ENCODE results near the gene ARMC2. TPM values are rescaled to one million over a fixed set of nuclear protein-coding genes. Genes with fewer than 3 reads are reported as not detected.
"Not testable (repeated sequence)": the region's sequence is repeated elsewhere in the genome, so short reads cannot be mapped to it uniquely, and the experiment has no call there.

Gene ARMC2
- total RNA-seq, 1 experiment from 2014 or later, result 1.8 TPM

GRCh38 chr6:108952776-108953486 lies 104.7 kb downstream of the ARMC2 start:
- Histone ChIP-seq H3K4me3 (no peak overlapping the region), H3K27me3 (no peaks in the 10 kb centered on the region), H3K36me3 (no peaks in the 10 kb centered on the region), H3K9me3 (no peaks in the 10 kb centered on the region)
- no peak for DNase-seq

DNA sequence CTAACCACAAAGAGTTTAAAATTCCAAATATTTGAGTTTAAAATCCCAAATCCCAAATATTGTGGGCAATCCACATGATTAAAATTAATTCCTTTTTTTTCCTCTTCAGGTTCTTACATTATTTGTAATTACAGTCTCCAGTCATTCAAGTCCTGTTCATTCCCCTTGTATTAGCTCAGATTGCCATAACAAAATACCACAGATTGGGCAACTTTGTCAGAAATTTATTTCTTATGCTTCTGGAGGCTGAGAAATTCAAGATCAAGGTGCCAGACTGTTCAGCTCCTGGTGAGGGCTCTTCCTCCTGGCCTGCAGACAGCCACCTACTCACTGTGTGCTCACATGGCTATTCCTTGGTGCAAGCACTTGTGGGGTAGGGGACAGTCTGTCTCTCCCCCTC lies 105.5 kb downstream of the ARMC2 start:
- Histone ChIP-seq H3K27me3 (no peaks in the 10 kb centered on the region), H3K4me3 (no peak overlapping the region), H3K9me3 (no peaks in the 10 kb centered on the region), H3K36me3 (no peaks in the 10 kb centered on the region)
- DNase-seq, result no peak

GRCh38 chr6:108955329-108955949 lies 107.2 kb downstream of the ARMC2 start:
- Histone ChIP-seq H3K9me3 (no peaks in the 10 kb centered on the region), H3K36me3 (no peaks in the 10 kb centered on the region), H3K4me3 (no peak overlapping the region), H3K27me3 (no peaks in the 10 kb centered on the region)
- no peak for DNase-seq

DNA sequence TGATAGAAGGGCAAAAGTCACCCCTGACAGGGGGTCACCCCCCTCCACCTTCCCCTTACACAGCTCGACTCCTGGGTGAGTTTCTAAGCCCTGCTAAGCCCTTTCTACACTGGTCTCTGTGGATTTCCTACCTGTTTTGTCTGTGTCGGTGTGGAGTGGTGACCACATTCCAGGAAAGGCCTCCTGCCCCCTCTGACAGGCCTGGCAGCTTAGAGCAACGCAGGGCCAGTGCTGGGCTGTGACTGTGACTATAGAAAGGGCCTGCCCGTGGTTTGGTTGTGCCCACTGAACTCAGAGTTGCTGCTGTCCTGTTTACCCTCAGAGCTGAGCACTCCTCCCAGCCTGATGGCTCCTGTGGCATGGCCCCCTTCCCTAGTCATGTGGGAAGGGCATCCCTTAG lies 109.0 kb downstream of the ARMC2 start:
- no peak for DNase-seq
- no peak overlapping the region for H3K4me3 ChIP-seq
- no peaks in the 10 kb centered on the region for H3K36me3 ChIP-seq
- H3K9me3 ChIP-seq, result no peaks in the 10 kb centered on the region
- no peaks in the 10 kb centered on the region for H3K27me3 ChIP-seq

DNA sequence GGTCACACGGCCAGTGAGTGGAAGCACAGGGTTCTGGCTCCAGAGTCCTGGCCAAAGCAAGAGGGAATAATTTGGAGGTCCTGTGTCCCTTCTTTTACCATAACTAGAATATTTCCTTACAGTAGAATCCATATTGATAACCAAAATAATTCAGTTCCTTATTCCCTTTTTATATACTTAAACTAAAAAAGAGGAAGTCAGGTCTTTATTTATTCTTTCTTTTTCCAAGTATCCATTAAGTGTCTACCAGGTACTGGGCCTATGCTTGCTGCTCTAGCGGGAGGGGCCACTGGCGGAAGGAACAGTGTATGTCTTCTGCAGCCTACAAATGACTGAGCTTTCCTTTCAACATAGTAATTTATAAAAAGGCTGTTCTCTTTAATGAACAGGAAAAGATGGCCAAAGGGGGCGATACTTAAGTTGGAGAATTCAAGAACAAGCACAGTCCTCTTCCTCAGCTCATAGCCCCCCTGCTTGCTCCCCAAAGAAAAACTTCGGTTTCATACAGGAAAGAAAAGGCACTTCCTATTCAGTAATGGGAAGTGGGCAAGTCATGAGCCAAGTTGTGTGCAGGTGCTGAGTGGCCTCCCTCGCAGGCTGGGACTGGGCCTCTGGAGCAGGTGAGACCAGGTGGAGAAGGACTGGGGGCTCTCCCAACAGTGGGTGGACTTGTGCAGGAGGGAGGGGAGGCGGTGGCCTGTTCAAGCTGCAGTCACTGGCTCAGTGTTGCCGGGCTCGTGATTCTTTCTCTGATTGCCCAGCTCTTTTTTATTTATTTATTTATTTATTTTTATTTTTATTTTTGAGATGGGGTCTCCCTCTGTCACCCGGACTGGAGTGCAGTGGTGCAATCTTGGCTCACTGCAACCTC lies 110.9 kb downstream of the ARMC2 start:
- H3K27me3 ChIP-seq, result no peaks in the 10 kb centered on the region
- H3K9me3 ChIP-seq, result no peaks in the 10 kb centered on the region
- no peak for DNase-seq

GRCh38 chr6:108959972-108960582 lies 111.9 kb downstream of the ARMC2 start:
- DNase-seq, result no peak
- H3K36me3 ChIP-seq, result no peaks in the 10 kb centered on the region
- no peaks in the 10 kb centered on the region for H3K27me3 ChIP-seq
- no peak overlapping the region for H3K4me3 ChIP-seq
- no peaks in the 10 kb centered on the region for H3K9me3 ChIP-seq

More for the DNA sequence above, 110.9 kb downstream of the ARMC2 start:
- H3K4me3 ChIP-seq, result no peak overlapping the region
- H3K36me3 ChIP-seq, result no peaks in the 10 kb centered on the region

- no peak for DNase-seq
- H3K4me3 ChIP-seq, result no peak overlapping the region
- no peaks in the 10 kb centered on the region for H3K9me3 ChIP-seq
These were observed 112.4 kb downstream of the ARMC2 start for GRCh38 chr6:108960601-108961000.

GRCh38 chr6:108961077-108961476 lies 112.9 kb downstream of the ARMC2 start:
- Histone ChIP-seq H3K27me3 (no peaks in the 10 kb centered on the region), H3K4me3 (no peak overlapping the region), H3K36me3 (no peaks in the 10 kb centered on the region), H3K9me3 (no peaks in the 10 kb centered on the region)
- no peak for DNase-seq

More at GRCh38 chr6:108960601-108961000, 112.4 kb downstream of the ARMC2 start:
- Histone ChIP-seq H3K27me3 (no peaks in the 10 kb centered on the region), H3K36me3 (no peaks in the 10 kb centered on the region)

DNA sequence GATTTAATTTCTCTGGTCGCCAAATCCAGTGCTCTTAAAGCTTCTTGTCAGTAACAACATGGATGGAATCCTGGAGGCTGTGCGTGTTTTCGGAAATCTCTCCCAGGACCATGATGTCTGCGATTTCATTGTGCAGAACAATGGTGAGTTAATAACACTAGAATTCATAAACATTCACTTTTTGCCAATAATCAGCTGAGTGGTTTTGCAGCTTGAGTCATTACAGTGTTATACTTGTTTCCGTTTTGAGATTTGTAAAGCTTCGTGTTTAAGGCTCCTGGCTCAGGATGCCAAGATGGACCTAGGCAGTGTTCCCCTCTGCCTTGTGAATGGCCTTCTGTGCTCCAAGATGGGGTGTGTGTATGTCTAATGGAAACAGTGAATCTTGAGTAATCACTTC lies 113.8 kb downstream of the ARMC2 start:
- DNase-seq, result peak; percentile 62
- Histone ChIP-seq H3K9me3 (no peaks in the 10 kb centered on the region), H3K4me3 (no peak overlapping the region), H3K36me3 (no peaks in the 10 kb centered on the region), H3K27me3 (no peaks in the 10 kb centered on the region)

DNA sequence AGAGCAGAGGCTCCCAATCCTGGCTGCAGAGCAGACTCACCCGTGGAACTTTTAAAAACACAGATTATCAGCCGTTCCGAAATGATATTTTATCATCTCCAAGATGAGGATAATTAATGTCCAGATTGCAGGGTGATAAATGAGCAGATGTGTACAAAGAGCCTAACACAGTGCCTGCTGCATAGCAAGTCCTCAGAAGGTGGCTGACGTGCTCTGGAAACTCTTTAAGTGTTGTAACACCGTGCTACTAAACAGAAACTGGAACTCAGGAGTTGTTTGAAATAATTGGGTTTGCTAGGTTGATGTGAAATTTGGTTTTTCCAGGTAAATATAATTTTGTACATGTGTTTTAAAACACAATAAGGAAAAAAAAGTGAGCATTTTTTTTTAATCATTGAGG lies 118.0 kb downstream of the ARMC2 start:
- no peaks in the 10 kb centered on the region for H3K9me3 ChIP-seq
- no peaks in the 10 kb centered on the region for H3K36me3 ChIP-seq
- no peak overlapping the region for H3K4me3 ChIP-seq
- no peak for DNase-seq
- H3K27me3 ChIP-seq, result no peaks in the 10 kb centered on the region

- H3K9me3 ChIP-seq, result no peaks in the 10 kb centered on the region
- H3K36me3 ChIP-seq, result no peaks in the 10 kb centered on the region
- H3K4me3 ChIP-seq, result no peak overlapping the region
- no peaks in the 10 kb centered on the region for H3K27me3 ChIP-seq
- peak; percentile 19 for DNase-seq
These were observed 118.9 kb downstream of the ARMC2 start for GRCh38 chr6:108966855-108967755.

- H3K36me3 ChIP-seq, result no peaks in the 10 kb centered on the region
- H3K27me3 ChIP-seq, result no peaks in the 10 kb centered on the region
- H3K9me3 ChIP-seq, result no peaks in the 10 kb centered on the region
- DNase-seq, result no peak
- no peak overlapping the region for H3K4me3 ChIP-seq
These were observed 120.4 kb downstream of the ARMC2 start for GRCh38 chr6:108968325-108969316.

GRCh38 chr6:108969776-108970175 lies 121.6 kb downstream of the ARMC2 start:
- DNase-seq, result no peak
- no peak overlapping the region for H3K4me3 ChIP-seq
- H3K9me3 ChIP-seq, result no peaks in the 10 kb centered on the region
- no peaks in the 10 kb centered on the region for H3K27me3 ChIP-seq
- no peaks in the 10 kb centered on the region for H3K36me3 ChIP-seq

DNA sequence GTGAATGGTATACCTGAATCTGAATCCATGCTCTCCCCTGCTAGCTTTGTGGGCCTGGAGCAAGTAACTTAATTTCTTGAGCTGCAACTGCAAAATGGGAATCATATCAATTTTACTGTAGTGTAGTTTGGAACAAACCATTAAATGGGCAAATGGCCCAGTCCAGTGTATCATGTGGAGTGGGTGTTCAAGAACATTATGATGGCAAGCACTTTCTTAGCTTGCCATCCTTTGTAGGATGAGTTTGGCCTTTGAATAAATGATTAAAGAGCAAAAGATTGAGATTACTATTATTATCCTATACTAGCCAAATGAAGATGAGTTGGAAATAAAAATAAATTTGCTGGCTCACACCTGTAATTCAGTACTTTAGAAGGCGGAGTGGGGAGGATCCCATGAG lies 126.0 kb downstream of the ARMC2 start:
- Histone ChIP-seq H3K27me3 (no peaks in the 10 kb centered on the region), H3K9me3 (no peaks in the 10 kb centered on the region), H3K36me3 (no peaks in the 10 kb centered on the region), H3K4me3 (no peak overlapping the region)
- no peak for DNase-seq

- not testable (repeated sequence) for H3K4me3 ChIP-seq, H3K27me3 ChIP-seq, DNase-seq, H3K9me3 ChIP-seq, H3K36me3 ChIP-seq
These were observed 130.4 kb downstream of the ARMC2 start for GRCh38 chr6:108978638-108979037.

Measured in MG63 (cell line).